ENCODE data around the gene EDN2.

The EDN2 gene

DNA sequence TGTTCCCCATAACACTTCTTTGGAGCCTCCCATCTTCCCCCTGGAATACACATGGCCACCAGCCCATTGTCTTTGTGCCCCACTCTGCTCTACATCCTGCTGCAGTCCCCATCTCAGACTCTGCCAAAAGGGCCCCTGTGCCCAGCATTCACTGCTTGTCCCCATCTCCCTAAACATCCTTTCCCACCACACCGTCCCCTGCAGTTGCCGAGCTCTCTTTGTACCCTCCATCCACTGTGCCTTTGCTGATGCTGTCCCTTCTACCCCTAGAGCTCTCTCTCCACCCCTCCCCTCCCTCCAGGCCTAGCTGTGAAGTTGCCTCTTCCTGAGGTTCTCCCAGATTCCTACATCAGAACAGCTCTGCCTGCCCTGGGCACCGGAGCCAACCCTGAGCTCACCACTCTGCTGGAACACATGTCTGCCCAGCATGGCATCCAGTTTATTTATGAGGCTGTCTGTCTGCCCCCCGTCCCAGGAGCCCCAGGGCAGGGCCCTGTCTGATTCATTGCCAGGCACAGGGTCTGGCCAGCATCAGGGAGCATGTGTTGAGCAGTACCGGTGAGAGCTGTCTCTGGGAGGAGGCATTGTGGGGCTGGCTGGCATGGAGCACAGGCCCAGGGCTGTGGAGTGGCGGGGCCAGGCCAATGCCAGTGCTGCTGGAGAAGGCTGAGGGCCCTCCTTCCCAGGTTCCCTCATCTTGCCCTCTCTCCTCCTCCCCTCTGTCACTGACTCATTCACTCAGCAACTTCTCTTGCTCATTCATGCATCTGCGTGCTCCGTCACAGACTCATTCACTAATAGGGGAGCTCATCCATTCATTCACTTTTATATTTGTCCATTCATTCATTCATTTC, 28.8 kb downstream of the EDN2 start:
- TF ChIP-seq EZH2phosphoT487 (conservative IDR thresholded peaks at IDR 0.05; ENCODE audit: low read length) = no peak
- no peak overlapping the region for H3K4me2 ChIP-seq (ENCODE audit: low read depth, low read length, poor library complexity, severe bottlenecking)

DNA sequence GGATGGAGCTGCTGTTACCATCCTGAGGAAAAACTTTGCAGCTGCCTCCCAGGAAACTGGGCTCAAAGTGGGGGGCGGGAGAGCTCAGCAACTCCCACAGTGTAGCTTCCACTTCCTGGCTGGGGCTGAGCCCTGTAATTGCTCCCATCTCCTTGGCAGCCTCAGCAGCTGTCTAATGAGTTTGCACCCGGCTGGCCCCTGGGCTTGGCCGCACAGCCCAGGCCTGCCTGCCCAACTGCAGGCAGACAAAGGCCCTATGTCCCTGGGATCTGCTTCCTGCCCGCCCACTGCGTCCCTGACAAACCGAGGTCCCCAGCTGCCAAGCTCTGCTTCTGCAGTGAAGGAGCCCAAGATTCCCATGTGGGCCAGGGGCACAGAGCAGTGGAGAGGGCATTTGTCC, 30.1 kb downstream of the EDN2 start:
- Histone ChIP-seq H3K27ac (ENCODE audit: low read depth, low read length) (no peak overlapping the region), H3K79me2 (ENCODE audit: insufficient read depth, low read length) (no peaks in the 10 kb centered on the region), H2AFZ (ENCODE audit: low read depth, low read length, severe bottlenecking) (no peak overlapping the region), H3K4me3 (ENCODE audit: insufficient read depth, low read length, poor library complexity, severe bottlenecking) (no peak overlapping the region), H3K9ac (ENCODE audit: low read length) (no peak overlapping the region), H4K20me1 (ENCODE audit: low read depth, low read length) (no peaks in the 10 kb centered on the region), H3F3A (ENCODE audit: insufficient read depth) (no peaks in the 10 kb centered on the region), H3K36me3 (ENCODE audit: low read length) (no peaks in the 10 kb centered on the region), H3K4me2 (ENCODE audit: low read depth, low read length, poor library complexity, severe bottlenecking) (no peak overlapping the region), H3K27me3 (ENCODE audit: low read length) (no peaks in the 10 kb centered on the region), H3K9me3 (ENCODE audit: insufficient read depth, low read length) (no peaks in the 10 kb centered on the region), H3K9me2 (replicated peaks; ENCODE audit: insufficient read depth, low read length) (no peaks in the 10 kb centered on the region)
- TF ChIP-seq, protein P1, sequence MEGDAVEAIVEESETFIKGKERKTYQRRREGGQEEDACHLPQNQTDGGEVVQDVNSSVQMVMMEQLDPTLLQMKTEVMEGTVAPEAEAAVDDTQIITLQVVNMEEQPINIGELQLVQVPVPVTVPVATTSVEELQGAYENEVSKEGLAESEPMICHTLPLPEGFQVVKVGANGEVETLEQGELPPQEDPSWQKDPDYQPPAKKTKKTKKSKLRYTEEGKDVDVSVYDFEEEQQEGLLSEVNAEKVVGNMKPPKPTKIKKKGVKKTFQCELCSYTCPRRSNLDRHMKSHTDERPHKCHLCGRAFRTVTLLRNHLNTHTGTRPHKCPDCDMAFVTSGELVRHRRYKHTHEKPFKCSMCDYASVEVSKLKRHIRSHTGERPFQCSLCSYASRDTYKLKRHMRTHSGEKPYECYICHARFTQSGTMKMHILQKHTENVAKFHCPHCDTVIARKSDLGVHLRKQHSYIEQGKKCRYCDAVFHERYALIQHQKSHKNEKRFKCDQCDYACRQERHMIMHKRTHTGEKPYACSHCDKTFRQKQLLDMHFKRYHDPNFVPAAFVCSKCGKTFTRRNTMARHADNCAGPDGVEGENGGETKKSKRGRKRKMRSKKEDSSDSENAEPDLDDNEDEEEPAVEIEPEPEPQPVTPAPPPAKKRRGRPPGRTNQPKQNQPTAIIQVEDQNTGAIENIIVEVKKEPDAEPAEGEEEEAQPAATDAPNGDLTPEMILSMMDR (IDR thresholded peaks at IDR 0.05; ENCODE audit: insufficient read depth, low read length, poor library complexity, severe bottlenecking) = no peak
- no peak for TF ChIP-seq EZH2phosphoT487 (conservative IDR thresholded peaks at IDR 0.05; ENCODE audit: low read length)

More for the DNA sequence above, 28.8 kb downstream of the EDN2 start:
- no peak overlapping the region for H3K9ac ChIP-seq (ENCODE audit: low read length)
- no peak overlapping the region for H3K4me3 ChIP-seq (ENCODE audit: insufficient read depth, low read length, poor library complexity, severe bottlenecking)
- no peaks in the 10 kb centered on the region for H3K36me3 ChIP-seq (ENCODE audit: low read length)
- no peaks in the 10 kb centered on the region for H3K27me3 ChIP-seq (ENCODE audit: low read length)
- no peak overlapping the region for H3K27ac ChIP-seq (ENCODE audit: low read depth, low read length)
- no peaks in the 10 kb centered on the region for H3K79me2 ChIP-seq (ENCODE audit: insufficient read depth, low read length)
- no peaks in the 10 kb centered on the region for H3K9me2 ChIP-seq (replicated peaks; ENCODE audit: insufficient read depth, low read length)
- no peaks in the 10 kb centered on the region for H3K9me3 ChIP-seq (ENCODE audit: insufficient read depth, low read length)
- H4K20me1 ChIP-seq (ENCODE audit: low read depth, low read length) = no peaks in the 10 kb centered on the region
- no peaks in the 10 kb centered on the region for H3F3A ChIP-seq (ENCODE audit: insufficient read depth)
- H2AFZ ChIP-seq (ENCODE audit: low read depth, low read length, severe bottlenecking) = no peak overlapping the region

DNA sequence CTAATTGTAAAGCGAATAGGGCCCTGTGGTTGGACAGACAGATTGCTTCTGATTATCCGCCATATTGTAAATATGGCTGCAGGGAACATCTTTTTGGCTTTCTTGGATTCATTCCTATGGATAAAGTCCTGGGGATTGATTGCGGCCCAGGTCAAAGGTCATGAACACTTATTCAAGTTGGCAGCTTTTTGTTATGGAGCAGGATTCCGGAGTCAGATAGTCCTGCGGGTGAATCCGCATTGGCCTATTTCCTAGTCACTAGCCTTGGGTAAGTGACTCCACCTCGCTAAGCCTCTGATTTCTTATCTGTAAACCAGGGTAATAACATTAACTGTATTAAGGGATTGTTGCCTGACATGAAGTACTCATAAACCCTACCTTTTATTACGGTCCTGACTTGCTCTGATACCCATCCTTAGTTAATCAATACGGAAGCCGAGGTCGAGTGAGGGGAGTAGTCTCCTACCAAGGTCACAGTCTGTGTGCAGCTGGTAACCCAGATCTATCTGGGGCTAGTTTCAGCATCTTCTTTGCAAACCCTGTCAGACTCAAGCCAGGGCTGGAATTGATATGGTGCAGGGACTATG, 31.7 kb downstream of the EDN2 start:
- Histone ChIP-seq H3K9me2 (replicated peaks; ENCODE audit: insufficient read depth, low read length) (no peaks in the 10 kb centered on the region), H3K79me2 (ENCODE audit: insufficient read depth, low read length) (no peaks in the 10 kb centered on the region), H4K20me1 (ENCODE audit: low read depth, low read length) (no peaks in the 10 kb centered on the region), H3K9me3 (ENCODE audit: insufficient read depth, low read length) (no peaks in the 10 kb centered on the region), H3K27me3 (ENCODE audit: low read length) (no peaks in the 10 kb centered on the region), H3K4me3 (ENCODE audit: insufficient read depth, low read length, poor library complexity, severe bottlenecking) (no peak overlapping the region), H3K27ac (ENCODE audit: low read depth, low read length) (no peak overlapping the region), H3K9ac (ENCODE audit: low read length) (no peak overlapping the region), H3F3A (ENCODE audit: insufficient read depth) (no peaks in the 10 kb centered on the region), H3K36me3 (ENCODE audit: low read length) (no peaks in the 10 kb centered on the region), H3K4me2 (ENCODE audit: low read depth, low read length, poor library complexity, severe bottlenecking) (no peak overlapping the region), H2AFZ (ENCODE audit: low read depth, low read length, severe bottlenecking) (no peak overlapping the region)
- no peak for TF ChIP-seq EZH2phosphoT487 (conservative IDR thresholded peaks at IDR 0.05; ENCODE audit: low read length)
- TF ChIP-seq, protein P1 (IDR thresholded peaks at IDR 0.05; ENCODE audit: insufficient read depth, low read length, poor library complexity, severe bottlenecking) = no peak
